ENCODE results near the gene SLC39A3.

The SLC39A3 gene

GRCh38 chr19:2768365-2769132 lies 28.7 kb upstream of the SLC39A3 start:
- DNase-seq = no peak

- no peak for DNase-seq
These were observed 27.9 kb upstream of the SLC39A3 start for GRCh38 chr19:2767688-2768087.

GRCh38 chr19:2766594-2767372 lies 27.0 kb upstream of the SLC39A3 start:
- DNase-seq = no peak

GRCh38 chr19:2765376-2765775 lies 25.6 kb upstream of the SLC39A3 start:
- DNase-seq = no peak

DNA sequence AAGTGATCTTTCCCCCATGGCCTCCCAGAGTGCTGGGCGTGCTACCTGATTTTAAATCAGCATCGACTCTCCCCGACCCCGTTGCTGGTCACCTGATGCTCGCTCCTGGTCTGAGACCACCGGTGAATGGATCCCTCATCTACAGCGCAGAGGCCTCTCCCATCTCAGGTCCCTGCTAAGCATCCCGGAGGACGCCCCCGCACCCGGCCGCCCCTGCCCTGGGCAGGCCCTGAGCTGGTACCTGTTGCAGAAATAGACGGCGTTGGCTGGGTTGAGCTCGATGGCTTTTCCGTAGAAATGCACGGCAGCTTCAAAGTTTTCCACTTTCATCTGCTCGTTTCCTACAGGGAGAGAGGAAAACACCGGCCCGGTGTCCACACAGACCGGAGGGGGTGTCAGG lies 25.1 kb upstream of the SLC39A3 start:
- no peak for DNase-seq

DNA sequence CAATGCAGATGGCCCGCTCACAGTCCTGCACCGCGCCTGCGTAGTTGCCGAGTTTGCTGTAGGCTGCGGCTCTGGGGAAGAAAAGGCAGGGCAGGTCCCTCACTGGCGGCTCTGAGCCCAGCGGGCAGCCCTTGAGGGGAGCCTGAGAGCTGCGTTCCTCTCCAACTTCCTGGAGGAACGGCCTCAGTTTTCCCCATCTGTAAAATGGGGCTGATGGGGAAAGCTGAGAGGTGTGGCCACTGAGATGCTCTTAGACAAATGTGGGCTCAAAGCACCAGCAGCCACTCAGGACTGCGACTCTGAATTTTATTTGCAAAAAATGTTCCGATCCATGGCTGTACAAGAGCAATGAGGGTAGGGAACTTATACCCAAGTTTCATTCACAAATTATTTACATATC lies 23.9 kb upstream of the SLC39A3 start:
- DNase-seq = no peak

- DNase-seq = no peak
These were observed 23.1 kb upstream of the SLC39A3 start for GRCh38 chr19:2762783-2763496.

GRCh38 chr19:2761876-2762782 lies 22.3 kb upstream of the SLC39A3 start:
- DNase-seq = no peak

DNA sequence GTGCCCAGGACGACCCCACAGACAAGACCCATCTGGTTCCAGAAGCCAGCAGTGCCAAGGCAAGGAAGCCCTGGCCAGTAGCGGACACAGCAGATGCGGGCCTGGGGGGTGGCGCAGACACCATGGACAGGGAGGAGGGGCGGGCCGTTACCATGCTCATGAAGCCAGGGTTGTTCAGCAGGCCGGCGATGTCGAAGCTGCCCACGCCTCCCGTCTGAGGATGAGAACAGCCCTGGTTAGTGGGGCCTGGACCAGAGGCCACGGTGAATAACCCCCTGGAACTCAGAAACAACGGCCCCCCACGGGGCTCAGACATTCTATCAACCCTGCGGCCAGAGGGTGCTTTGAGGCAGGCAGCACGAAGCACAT lies 21.5 kb upstream of the SLC39A3 start:
- DNase-seq = no peak

- no peak for DNase-seq
These were observed 20.1 kb upstream of the SLC39A3 start for GRCh38 chr19:2759965-2760364.

DNA sequence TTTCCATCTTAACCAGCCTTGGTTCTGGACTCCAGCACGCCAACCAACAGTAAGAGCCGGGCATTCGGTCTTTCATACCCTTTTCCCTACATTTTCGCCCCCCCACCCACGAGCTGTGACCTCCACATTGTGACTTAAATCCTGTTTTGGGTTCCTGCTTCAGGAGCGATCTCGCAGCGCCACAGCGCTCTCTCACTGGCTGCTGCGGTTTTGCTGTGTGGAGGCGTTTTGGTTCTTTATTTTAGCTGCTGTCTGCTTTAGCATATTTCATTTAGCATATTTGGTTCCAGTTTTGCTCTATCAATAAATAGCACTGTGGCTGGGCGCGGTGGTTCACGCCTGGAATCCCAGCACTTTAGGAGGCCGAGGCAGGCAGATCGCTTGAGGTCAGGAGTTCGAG lies 19.5 kb upstream of the SLC39A3 start:
- no peak for DNase-seq

DNA sequence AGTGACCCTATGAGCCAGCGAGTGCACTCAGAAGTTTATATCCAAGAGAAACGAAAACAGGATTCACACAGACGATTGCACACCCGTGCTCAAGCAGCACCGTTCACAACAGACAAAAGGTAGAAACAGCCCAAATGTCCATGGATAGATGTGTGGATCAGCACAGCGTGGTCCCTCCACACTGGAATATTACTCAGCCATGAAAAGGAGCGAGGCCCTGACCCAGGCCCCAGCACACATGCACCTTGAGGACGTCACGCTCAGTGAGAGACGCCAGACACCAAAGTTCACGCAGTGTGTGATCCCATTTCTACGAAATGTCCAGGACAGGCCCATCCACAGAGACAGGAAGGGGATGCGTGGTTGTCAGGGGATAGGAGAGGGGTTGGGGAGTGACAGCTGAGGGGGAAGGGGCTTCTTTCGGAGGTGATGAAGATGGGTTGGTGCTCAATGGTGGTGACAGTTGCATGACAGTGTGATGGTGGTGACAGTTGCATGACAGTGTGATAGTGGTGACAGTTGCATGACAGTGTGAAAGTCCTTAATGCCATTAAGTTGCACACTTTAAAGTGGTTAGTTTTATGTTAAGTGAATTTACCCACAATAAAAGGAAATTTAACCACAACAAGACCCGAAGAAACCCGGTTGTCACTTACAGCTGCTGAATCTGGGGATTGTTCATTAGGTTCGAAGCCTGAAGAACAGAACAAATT lies 18.9 kb upstream of the SLC39A3 start:
- no peak for DNase-seq

GRCh38 chr19:2756921-2757881 lies 17.4 kb upstream of the SLC39A3 start:
- DNase-seq = no peak

GRCh38 chr19:2756477-2756876 lies 16.7 kb upstream of the SLC39A3 start:
- no peak for DNase-seq

GRCh38 chr19:2755811-2756210 lies 16.0 kb upstream of the SLC39A3 start:
- DNase-seq = no peak

GRCh38 chr19:2755448-2755705 lies 15.6 kb upstream of the SLC39A3 start:
- DNase-seq = no peak

- DNase-seq = no peak
These were observed 15.0 kb upstream of the SLC39A3 start for GRCh38 chr19:2754659-2755447.

- no peak for DNase-seq
These were observed 11.6 kb upstream of the SLC39A3 start for GRCh38 chr19:2751438-2751830.

DNA sequence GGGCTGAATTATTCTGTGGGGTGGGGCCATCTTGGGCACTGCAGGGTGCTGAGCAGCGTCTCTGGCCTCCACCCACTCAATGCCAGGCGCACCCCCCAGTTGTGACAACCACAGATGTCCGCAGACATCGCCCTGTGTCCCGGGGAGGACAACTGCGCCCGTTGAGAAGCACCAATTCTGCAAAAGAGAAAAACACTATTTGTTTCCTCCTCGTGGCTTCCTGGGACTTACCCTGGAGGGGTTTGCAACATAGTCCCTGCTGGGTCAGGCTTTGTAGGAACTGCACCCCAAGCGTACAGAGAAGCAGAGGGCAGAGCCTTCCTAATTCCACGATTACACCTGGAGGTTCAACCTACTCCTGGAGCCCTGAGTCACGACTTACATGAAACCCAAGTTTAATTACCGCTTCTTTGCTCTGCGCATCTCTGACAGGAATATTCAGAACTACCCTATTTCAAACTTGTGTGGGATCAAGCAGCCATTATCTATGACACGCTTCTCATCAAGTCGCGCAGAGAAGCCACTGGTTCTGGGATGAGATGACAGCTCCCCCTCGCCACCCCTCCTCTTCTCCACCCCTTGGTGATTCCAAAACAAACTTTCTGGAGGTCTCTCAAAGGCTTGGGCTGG lies 11.1 kb upstream of the SLC39A3 start:
- no peak for DNase-seq

DNA sequence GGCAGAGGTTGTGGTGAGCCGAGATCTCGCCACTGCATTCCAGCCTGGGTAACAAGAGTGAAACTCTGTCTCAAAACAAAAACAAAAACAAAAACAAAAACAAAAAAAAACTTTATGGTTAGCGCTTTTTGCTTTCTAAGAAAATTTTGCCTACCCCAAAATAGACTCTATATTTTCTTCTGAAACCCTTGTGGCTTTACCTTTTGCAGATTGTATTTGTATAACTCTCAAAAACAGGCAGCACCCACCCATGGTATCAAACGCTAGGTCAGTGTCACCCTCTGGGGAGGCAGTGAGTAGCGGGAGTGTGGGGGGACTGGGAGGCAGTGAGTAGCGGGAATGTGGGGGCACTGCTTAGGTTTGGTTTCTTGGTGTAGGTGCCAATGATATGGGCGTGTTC lies 7.5 kb upstream of the SLC39A3 start:
- DNase-seq = no peak

Measured in hematopoietic multipotent progenitor cell treated with erythropoietin and hydrocortisone succinate and interleukin-3 and kit ligand, for 8 days (in vitro differentiated cells).